HepG2 (cell line): ENCODE measurements around the gene BMERB1. TPM values are rescaled to one million over a fixed set of nuclear protein-coding genes. Genes with fewer than 3 reads are reported as not detected.

Experiments
- ATAC-seq: fragments of 200-7000 bp; cut with Tn5 transposase; 3 replicates; pipeline ENCODE4 v1.9.1; 2020; ENCODE audit warnings: mild to moderate bottlenecking, moderate library complexity
- BruUV-seq: library from RNA; stranded (reverse); fragments of 400-500 nt; replicated peaks from 2 replicates; lab custom pipeline; 2021; lab: Mats Ljungman, UMichigan
- CTCF ChIA-PET: fragments of 300-600 bp; formaldehyde crosslinking; extraction: SDS; loops from one replicate; lab custom pipeline; 2021; ENCODE audit warnings: low total read pairs, inconsistent platforms, low intra/inter-chr PET ratio; lab: Yijun Ruan, JAX
- POLR2A ChIA-PET: fragments of 350-600 bp; sonication (Branson Sonifier 250); formaldehyde crosslinking; loops from one replicate; lab custom pipeline; 2020; ENCODE audit warnings: antibody characterized with exemption, inconsistent platforms; lab: Yijun Ruan, JAX
- DNase-seq: peaks from one replicate; pipeline ENCODE4 v3.0.0-alpha.2; 2015; ENCODE audit warnings: low spot score
- FAIRE-seq: peaks from 3 replicates; lab custom pipeline; 2011; peaks lifted over from hg19 to GRCh38; lab: Jason Lieb, UNC
- H2AFZ ChIP-seq: one replicate; pipeline ENCODE4 v1.6.1; 2011; ENCODE audit warnings: low read length, inconsistent platforms
- H3K27ac ChIP-seq: fragments of 300-600 bp; 3 replicates; pipeline ENCODE4 v1.8.0; 2011; ENCODE audit warnings: mixed run types, mild to moderate bottlenecking, mixed read lengths, low read length, inconsistent platforms; ENCODE audit not compliant: insufficient read depth; ENCODE audit errors: extremely low read length
- H3K27me3 ChIP-seq, 2 experiments: fragments of 200-600 bp in 1 of 2; 2 replicates in 1 of 2; 3 replicates in 1 of 2; pipeline versions ENCODE4 v1.6.0 to v1.8.0; 2011; ENCODE audit warnings: low read length in 2 of 2, mild to moderate bottlenecking in 2 of 2, moderate library complexity in 2 of 2, inconsistent platforms in 1 of 2; ENCODE audit not compliant: insufficient read depth in 2 of 2, control insufficient read depth in 1 of 2
- H3K36me3 ChIP-seq, 2 experiments: fragments of 200-600 bp in 1 of 2; replicated peaks in 1 of 2; 2 replicates in 1 of 2; 3 replicates in 1 of 2; pipeline versions ENCODE4 v1.5.1 to v1.8.0; 2011; ENCODE audit warnings: low read length in 2 of 2, inconsistent platforms in 1 of 2; ENCODE audit not compliant: insufficient read depth in 2 of 2, control insufficient read depth in 1 of 2
- H3K4me1 ChIP-seq: 2 replicates; pipeline ENCODE4 v1.5.1; 2012; ENCODE audit warnings: low read length, inconsistent platforms; ENCODE audit not compliant: insufficient read depth
- H3K4me2 ChIP-seq: 2 replicates; pipeline ENCODE4 v1.6.0; 2011; ENCODE audit warnings: low read depth, low read length, inconsistent platforms
- H3K4me3 ChIP-seq, 3 experiments: fragments of 200-600 bp in 1 of 3; sonication (generic), shearing (Covaris generic) in 1 of 3; replicated peaks in 1 of 3; 2 replicates each; pipeline ENCODE4 v1.5.1; 2011 to 2016; ENCODE audit warnings: low read length in 3 of 3, inconsistent platforms in 2 of 3, low read depth in 2 of 3, mild to moderate bottlenecking in 2 of 3, control low read depth in 1 of 3, mixed read lengths in 1 of 3; ENCODE audit not compliant: insufficient read depth in 1 of 3
- H3K79me2 ChIP-seq: one replicate; pipeline ENCODE4 v1.6.1; 2011; ENCODE audit warnings: low read length, inconsistent platforms; ENCODE audit not compliant: insufficient read depth
- H3K9ac ChIP-seq: 2 replicates; pipeline ENCODE4 v1.6.0; 2011; ENCODE audit warnings: mild to moderate bottlenecking, low read depth, low read length, inconsistent platforms; ENCODE audit not compliant: insufficient read depth
- H3K9me3 ChIP-seq: 2 replicates; pipeline ENCODE4 v1.5.1; 2012; ENCODE audit warnings: mild to moderate bottlenecking, low read length
- H4K20me1 ChIP-seq: 2 replicates; pipeline ENCODE4 v1.6.0; 2011; ENCODE audit warnings: inconsistent platforms, mild to moderate bottlenecking, low read length, moderate library complexity; ENCODE audit not compliant: insufficient read depth
- CHD4 ChIP-seq: fragments of 200-600 bp; sonication (generic); IDR thresholded peaks from 2 replicates; pipeline ENCODE4 v1.7.0; 2017; ENCODE audit warnings: mild to moderate bottlenecking, low read length, borderline replicate concordance
- DDIT3 ChIP-seq: sonication (generic); formaldehyde crosslinking; IDR thresholded peaks from 2 replicates; pipeline ENCODE4 v1.4.0; 2020; ENCODE audit warnings: mild to moderate bottlenecking, missing genetic modification reagents
- GLI4 ChIP-seq: sonication (generic); formaldehyde crosslinking; IDR thresholded peaks from 2 replicates; pipeline ENCODE4 v1.5.1; 2020; ENCODE audit warnings: missing genetic modification reagents, mild to moderate bottlenecking, moderate library complexity, borderline replicate concordance
- MEIS2 ChIP-seq: sonication (generic); formaldehyde crosslinking; IDR thresholded peaks from 2 replicates; pipeline ENCODE4 v1.9.0; 2021; ENCODE audit warnings: mild to moderate bottlenecking, missing genetic modification reagents
- MIER2 ChIP-seq: IDR thresholded peaks from 2 replicates; pipeline ENCODE4 v1.6.1; 2016; ENCODE audit warnings: missing biosample characterization, missing genetic modification reagents
- RAD21 ChIP-seq: fragments of 450-650 bp; formaldehyde crosslinking; IDR thresholded peaks from 2 replicates; pipeline ENCODE4 v1.5.0; 2020; ENCODE audit warnings: mild to moderate bottlenecking
- RARG ChIP-seq: sonication (generic); formaldehyde crosslinking; IDR thresholded peaks from 2 replicates; pipeline ENCODE4 v1.4.0; 2020; ENCODE audit warnings: low read depth, mild to moderate bottlenecking, missing genetic modification reagents
- TSC22D2 ChIP-seq: sonication (generic); formaldehyde crosslinking; IDR thresholded peaks from 2 replicates; pipeline ENCODE4 v1.5.1; 2020; ENCODE audit warnings: missing genetic modification reagents, mild to moderate bottlenecking, borderline replicate concordance
- WIZ ChIP-seq: sonication (generic); formaldehyde crosslinking; IDR thresholded peaks from 2 replicates; pipeline ENCODE4 v1.5.1; 2020; ENCODE audit warnings: mild to moderate bottlenecking, missing genetic modification reagents
- ZNF260 ChIP-seq: sonication (generic); formaldehyde crosslinking; IDR thresholded peaks from 2 replicates; pipeline ENCODE4 v1.4.0; 2020; ENCODE audit warnings: missing genetic modification reagents, low read depth, mild to moderate bottlenecking, borderline replicate concordance
- ZNF530 ChIP-seq: sonication (generic); formaldehyde crosslinking; IDR thresholded peaks from 2 replicates; pipeline ENCODE4 v1.5.0; 2020; ENCODE audit warnings: low read depth, mild to moderate bottlenecking, missing genetic modification reagents
- ZNF629 ChIP-seq: sonication (generic); formaldehyde crosslinking; conservative IDR thresholded peaks from 2 replicates; pipeline ENCODE4 v1.5.0; 2020; ENCODE audit warnings: missing genetic modification reagents
- ZNF761 ChIP-seq: sonication (generic); formaldehyde crosslinking; conservative IDR thresholded peaks from 2 replicates; pipeline ENCODE4 v1.4.0; 2020; ENCODE audit warnings: mild to moderate bottlenecking, missing genetic modification reagents
- ZNF788 ChIP-seq: sonication (generic); formaldehyde crosslinking; IDR thresholded peaks from 2 replicates; pipeline ENCODE4 v1.5.0; 2020; ENCODE audit warnings: mild to moderate bottlenecking, missing genetic modification reagents, borderline replicate concordance
- WGBS: methylation state at CpG from one replicate; pipeline ENCODE4 v1.1.6; 2017; ENCODE audit warnings: low lambda C conversion rate; 5-methylcytosine and 5-hydroxymethylcytosine counted together
- in situ Hi-C: cut with HindIII; loops from 2 replicates; pipeline ENCODE4 v1.10.0; 2017; ENCODE audit warnings: low pct_unique_long_range_greater_than_20kb; ENCODE audit not compliant: extremely low pct_ligation_motif_present
- intact Hi-C: fragments of 100-400 bp; cut with micrococcal nuclease; formaldehyde crosslinking; loops from one replicate; pipeline ENCODE4 v1.10.0; 2022; ENCODE audit not compliant: unreplicated experiment
- polyA plus RNA-seq, 8 experiments: library from polyadenylated mRNA; depleted of rRNA in 3 of 8; stranded (reverse) in 7 of 8; unstranded in 1 of 8; fragments of >200 nt; fragmentation: Illumina TruSeq in 4 of 8; extraction: Trizol in 4 of 8; gene quantifications; 2 replicates each; pipeline versions ENCODE4 v1.2.1 to v1.2.3, GENCODE V29; 2011 to 2016; ENCODE audit warnings: low read depth in 4 of 8, missing spikeins in 1 of 8, mixed read lengths in 1 of 8; ENCODE audit not compliant: insufficient read depth in 1 of 8
- total RNA-seq, 5 experiments: library from RNA; depleted of rRNA; stranded (reverse); fragments of >200 nt; fragmentation: Illumina TruSeq; extraction: Trizol; gene quantifications; 2 replicates each; pipeline ENCODE4 v1.2.3, GENCODE V29; 2016; ENCODE audit warnings: low read depth in 1 of 5
- TF ChIP-seq, protein P1 (sequence below): sonication (generic); formaldehyde crosslinking; IDR thresholded peaks from 2 replicates; pipeline ENCODE4 v1.4.0; 2020; ENCODE audit warnings: low read depth, mild to moderate bottlenecking, missing genetic modification reagents
- TF ChIP-seq, protein P2 (sequence below): sonication (generic); formaldehyde crosslinking; IDR thresholded peaks from 2 replicates; pipeline ENCODE4 v1.4.0; 2020; ENCODE audit warnings: missing genetic modification reagents

BMERB1 gene
- total and polyA plus RNA-seq, 2 of the 13 experiments (the other 11 are each of a cell fraction or from before 2014, with no cell fraction given), result 1.4 TPM

DNA sequence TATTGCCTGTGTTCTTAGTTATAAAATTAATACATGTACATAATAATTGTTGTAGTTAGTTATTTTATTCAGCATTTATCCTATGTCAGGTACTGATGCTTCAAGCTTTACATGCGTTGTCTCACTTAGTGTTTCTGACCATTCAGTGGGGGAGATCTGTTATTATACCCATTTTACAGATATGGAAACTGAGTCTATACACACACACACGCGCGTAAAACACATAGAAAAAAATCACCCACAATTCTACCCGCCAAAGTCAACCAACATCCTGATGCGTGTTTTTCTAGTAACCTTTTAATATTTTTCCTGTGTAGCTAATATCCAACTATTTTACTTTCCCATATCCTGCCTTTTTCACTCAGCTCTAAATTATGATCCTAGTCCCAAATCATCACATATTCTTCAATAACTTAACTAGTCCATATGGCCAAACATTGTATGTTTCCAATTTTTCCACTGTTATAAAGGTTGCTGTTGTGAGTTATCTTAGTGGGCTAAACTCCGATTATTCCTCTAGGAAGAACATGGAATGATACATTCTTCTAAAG is 48.4 kb downstream of the BMERB1 start:
- no peak for ATAC-seq
- BruUV-seq, result no TSS peak
- ChIA-PET POLR2A (interaction anchor here (1.0 kb wide), 2 partner anchors 10 to 160 kb away, joined by 3 to 4 read pairs; partner anchors contain the start of gene MARF1), CTCF (interaction anchor here (1.2 kb wide), 1 partner anchor 68 kb away, joined by 4 read pairs; no protein-coding TSS in a partner anchor)
- Histone ChIP-seq H3K36me3 (no peaks in the 10 kb centered on the region), H4K20me1 (no peaks in the 10 kb centered on the region), H3K79me2 (no peaks in the 10 kb centered on the region), H3K4me1 (peaks cover 33% of the 10 kb centered on the region), H3K9me3 (no peaks in the 10 kb centered on the region), H3K27ac (peak overlapping the region; percentile 26), H3K4me2 (peak overlapping the region; percentile 38), H2AFZ (no peak overlapping the region), H3K27me3 (no peaks in the 10 kb centered on the region), H3K9ac (no peak overlapping the region), H3K4me3 (no peak overlapping the region; a peak in 1 of 6 replicates)
- DNase-seq, result no peak
- in situ Hi-C loops (no loop called here), intact Hi-C loops (no loop called here)
- 93% methylated on average over 7 of the region's 7 CpGs for WGBS
- no peak for FAIRE-seq
- TF ChIP-seq ZNF629 (CRISPR knock-in tag) (peak; percentile 96), RAD21 (no peak), GLI4 (CRISPR knock-in tag) (no peak), ZNF788 (CRISPR knock-in tag) (no peak), ZNF260 (no peak), WIZ (CRISPR knock-in tag) (no peak), MIER2 (no peak), DDIT3 (no peak), ZNF761 (CRISPR knock-in tag) (0 out of 2 replicates have a peak, but pooled peaks have one; percentile 19), CHD4 (peak; percentile 81), TSC22D2 (no peak), ZNF530 (CRISPR knock-in tag) (no peak), MEIS2 (CRISPR knock-in tag) (no peak), RARG (no peak)
- TF ChIP-seq, protein P1, sequence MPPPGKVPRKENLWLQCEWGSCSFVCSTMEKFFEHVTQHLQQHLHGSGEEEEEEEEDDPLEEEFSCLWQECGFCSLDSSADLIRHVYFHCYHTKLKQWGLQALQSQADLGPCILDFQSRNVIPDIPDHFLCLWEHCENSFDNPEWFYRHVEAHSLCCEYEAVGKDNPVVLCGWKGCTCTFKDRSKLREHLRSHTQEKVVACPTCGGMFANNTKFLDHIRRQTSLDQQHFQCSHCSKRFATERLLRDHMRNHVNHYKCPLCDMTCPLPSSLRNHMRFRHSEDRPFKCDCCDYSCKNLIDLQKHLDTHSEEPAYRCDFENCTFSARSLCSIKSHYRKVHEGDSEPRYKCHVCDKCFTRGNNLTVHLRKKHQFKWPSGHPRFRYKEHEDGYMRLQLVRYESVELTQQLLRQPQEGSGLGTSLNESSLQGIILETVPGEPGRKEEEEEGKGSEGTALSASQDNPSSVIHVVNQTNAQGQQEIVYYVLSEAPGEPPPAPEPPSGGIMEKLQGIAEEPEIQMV (CRISPR knock-in tag), result no peak
- TF ChIP-seq, protein P2, sequence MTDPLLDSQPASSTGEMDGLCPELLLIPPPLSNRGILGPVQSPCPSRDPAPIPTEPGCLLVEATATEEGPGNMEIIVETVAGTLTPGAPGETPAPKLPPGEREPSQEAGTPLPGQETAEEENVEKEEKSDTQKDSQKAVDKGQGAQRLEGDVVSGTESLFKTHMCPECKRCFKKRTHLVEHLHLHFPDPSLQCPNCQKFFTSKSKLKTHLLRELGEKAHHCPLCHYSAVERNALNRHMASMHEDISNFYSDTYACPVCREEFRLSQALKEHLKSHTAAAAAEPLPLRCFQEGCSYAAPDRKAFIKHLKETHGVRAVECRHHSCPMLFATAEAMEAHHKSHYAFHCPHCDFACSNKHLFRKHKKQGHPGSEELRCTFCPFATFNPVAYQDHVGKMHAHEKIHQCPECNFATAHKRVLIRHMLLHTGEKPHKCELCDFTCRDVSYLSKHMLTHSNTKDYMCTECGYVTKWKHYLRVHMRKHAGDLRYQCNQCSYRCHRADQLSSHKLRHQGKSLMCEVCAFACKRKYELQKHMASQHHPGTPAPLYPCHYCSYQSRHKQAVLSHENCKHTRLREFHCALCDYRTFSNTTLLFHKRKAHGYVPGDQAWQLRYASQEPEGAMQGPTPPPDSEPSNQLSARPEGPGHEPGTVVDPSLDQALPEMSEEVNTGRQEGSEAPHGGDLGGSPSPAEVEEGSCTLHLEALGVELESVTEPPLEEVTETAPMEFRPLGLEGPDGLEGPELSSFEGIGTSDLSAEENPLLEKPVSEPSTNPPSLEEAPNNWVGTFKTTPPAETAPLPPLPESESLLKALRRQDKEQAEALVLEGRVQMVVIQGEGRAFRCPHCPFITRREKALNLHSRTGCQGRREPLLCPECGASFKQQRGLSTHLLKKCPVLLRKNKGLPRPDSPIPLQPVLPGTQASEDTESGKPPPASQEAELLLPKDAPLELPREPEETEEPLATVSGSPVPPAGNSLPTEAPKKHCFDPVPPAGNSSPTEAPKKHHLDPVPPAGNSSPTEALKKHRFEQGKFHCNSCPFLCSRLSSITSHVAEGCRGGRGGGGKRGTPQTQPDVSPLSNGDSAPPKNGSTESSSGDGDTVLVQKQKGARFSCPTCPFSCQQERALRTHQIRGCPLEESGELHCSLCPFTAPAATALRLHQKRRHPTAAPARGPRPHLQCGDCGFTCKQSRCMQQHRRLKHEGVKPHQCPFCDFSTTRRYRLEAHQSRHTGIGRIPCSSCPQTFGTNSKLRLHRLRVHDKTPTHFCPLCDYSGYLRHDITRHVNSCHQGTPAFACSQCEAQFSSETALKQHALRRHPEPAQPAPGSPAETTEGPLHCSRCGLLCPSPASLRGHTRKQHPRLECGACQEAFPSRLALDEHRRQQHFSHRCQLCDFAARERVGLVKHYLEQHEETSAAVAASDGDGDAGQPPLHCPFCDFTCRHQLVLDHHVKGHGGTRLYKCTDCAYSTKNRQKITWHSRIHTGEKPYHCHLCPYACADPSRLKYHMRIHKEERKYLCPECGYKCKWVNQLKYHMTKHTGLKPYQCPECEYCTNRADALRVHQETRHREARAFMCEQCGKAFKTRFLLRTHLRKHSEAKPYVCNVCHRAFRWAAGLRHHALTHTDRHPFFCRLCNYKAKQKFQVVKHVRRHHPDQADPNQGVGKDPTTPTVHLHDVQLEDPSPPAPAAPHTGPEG (CRISPR knock-in tag), result no peak
